Endometrial microvascular endothelial cells (primary cell): ENCODE data around the gene TXLNA. TPM values are rescaled to one million over a fixed set of nuclear protein-coding genes. Genes with fewer than 3 reads are reported as not detected.

ENCODE experiments used
- in situ Hi-C: cut with HindIII; loops from 2 replicates; pipeline ENCODE4 v1.10.0; 2017; ENCODE audit warnings: low sequenced_read_pairs, low pct_unique_long_range_greater_than_20kb; ENCODE audit errors: inconsistent ontology term
- total RNA-seq: library from RNA; depleted of rRNA; stranded (reverse); fragments of >200 nt; gene quantifications from one replicate; pipeline ENCODE4 v1.2.3, GENCODE V29; 2015; ENCODE audit errors: inconsistent ontology term

The TXLNA gene
- total RNA-seq, 1 donor from 2014 or later: 69.8 TPM

- in situ Hi-C loops: no loop called here
Measured at GRCh38 chr1:32181065-32181464, 1.6 kb downstream of the TXLNA start.

GRCh38 chr1:32181563-32181962 lies 2.1 kb downstream of the TXLNA start:
- in situ Hi-C loops: no loop called here

GRCh38 chr1:32182060-32182459 lies 2.6 kb downstream of the TXLNA start:
- in situ Hi-C loops: no loop called here

- in situ Hi-C loops: no loop called here
Measured at GRCh38 chr1:32184650-32185049, 5.2 kb downstream of the TXLNA start.

GRCh38 chr1:32186077-32186476 lies 6.6 kb downstream of the TXLNA start:
- in situ Hi-C loops: no loop called here

- in situ Hi-C loops: no loop called here
Measured at GRCh38 chr1:32186491-32186890, 7.0 kb downstream of the TXLNA start.

GRCh38 chr1:32187850-32188249 lies 8.4 kb downstream of the TXLNA start:
- in situ Hi-C loops: no loop called here

- in situ Hi-C loops: no loop called here
Measured at GRCh38 chr1:32192220-32192948, 12.9 kb downstream of the TXLNA start.

- in situ Hi-C loops: no loop called here
Measured at GRCh38 chr1:32194984-32195383, 15.5 kb downstream of the TXLNA start.

- in situ Hi-C loops: no loop called here
Measured at GRCh38 chr1:32195531-32195930, 16.1 kb downstream of the TXLNA start.

GRCh38 chr1:32195972-32196823 lies 16.7 kb downstream of the TXLNA start:
- in situ Hi-C loops: no loop called here

- in situ Hi-C loops: no loop called here
Measured at GRCh38 chr1:32197074-32197473, 17.6 kb downstream of the TXLNA start.

- in situ Hi-C loops: no loop called here
Measured at GRCh38 chr1:32197837-32198236, 18.4 kb downstream of the TXLNA start.

- in situ Hi-C loops: no loop called here
Measured at GRCh38 chr1:32198237-32199042, 19.0 kb downstream of the TXLNA start.

- in situ Hi-C loops: no loop called here
Measured at GRCh38 chr1:32199043-32199716, 19.7 kb downstream of the TXLNA start.

- in situ Hi-C loops: no loop called here
Measured at GRCh38 chr1:32199717-32200072, 20.2 kb downstream of the TXLNA start.

- in situ Hi-C loops: no loop called here
Measured at GRCh38 chr1:32200226-32201010, 20.9 kb downstream of the TXLNA start, which contains the start of gene CCDC28B. TSS of gene CCDC28B (plus strand) at chr1:32200595. CDS start at chr1:32201936, 1,341 bp downstream.
